Kidney glomerular epithelial cell (primary cell): Measurements from ENCODE around the gene GGCX.
A peak's percentile ranks its signal among the peaks of the same experiment; 100 is the strongest.
"Not testable (repeated sequence)": the region's sequence is repeated elsewhere in the genome, so short reads cannot be mapped to it uniquely, and the experiment has no call there.

Experiments
- DNase-seq: peaks from one replicate; lab custom pipeline; 2025; lab: John Stamatoyannopoulos, UW

GGCX gene

DNA sequence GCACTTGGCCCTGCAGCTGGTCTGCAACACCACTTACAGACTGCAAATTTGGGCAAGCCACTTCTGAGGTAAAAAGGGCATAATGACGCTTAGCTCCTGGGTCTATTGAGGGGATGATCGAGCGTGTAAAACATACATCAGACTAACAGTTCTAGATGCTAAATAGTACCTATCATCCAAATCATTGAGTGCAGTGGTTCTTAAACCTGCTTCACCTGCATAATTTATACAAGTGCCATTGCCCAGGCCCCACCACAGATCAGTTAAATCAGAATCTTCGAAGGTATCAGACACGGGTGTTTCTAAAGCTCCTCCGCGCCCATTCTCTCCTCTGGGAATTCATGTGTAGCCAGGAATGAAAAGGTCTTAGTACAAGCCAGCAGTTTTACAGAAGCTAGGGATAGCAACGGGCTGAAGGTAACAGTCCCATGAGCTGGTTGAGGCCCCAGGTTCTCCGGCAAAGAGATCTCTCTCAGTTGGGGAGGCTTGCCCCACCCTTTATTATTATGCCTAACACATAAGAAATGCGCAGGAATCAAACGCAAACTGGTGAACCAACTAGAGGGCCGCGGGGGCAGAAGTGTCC is 33.5 kb upstream of the GGCX start:
- no peak for DNase-seq

DNA sequence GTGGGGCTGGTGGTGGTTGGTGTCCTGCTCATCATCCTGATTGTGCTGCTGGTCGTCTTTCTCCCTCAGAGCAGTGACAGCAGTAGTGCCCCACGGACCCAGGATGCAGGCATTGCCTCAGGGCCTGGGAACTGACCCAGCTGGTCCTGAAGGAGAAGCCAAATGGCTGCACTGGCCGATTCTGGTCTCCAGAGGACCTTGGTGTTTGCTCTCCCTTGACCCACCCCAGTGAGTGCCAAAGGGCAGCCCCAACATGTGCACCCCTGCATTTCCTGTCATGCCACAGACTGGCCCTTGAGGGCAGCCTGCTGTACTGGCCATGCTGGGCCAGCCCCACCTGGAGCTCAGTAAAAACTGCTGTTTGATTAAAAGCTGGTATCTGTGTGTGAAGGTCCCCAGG is 31.7 kb upstream of the GGCX start:
- DNase-seq = no peak

DNA sequence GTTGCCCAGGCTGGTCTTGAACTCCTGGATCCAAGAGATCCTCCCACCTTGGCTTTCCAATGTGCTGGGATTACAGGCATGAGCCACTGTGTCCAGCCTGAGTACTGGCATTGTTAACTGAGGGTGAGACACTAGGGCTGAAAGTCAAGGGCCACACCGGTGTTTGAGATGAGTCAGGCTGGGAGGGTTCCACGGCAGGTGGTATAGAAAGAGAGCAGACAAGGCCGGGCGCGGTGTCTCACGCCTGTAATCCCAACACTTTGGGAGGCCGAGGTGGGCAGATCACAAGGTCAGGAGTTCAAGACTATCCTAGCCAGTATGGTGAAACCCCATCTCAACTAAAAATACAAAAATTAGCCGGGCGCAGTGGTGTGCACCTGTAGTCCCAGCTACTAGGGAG is 31.0 kb upstream of the GGCX start:
- not testable (repeated sequence) for DNase-seq

DNA sequence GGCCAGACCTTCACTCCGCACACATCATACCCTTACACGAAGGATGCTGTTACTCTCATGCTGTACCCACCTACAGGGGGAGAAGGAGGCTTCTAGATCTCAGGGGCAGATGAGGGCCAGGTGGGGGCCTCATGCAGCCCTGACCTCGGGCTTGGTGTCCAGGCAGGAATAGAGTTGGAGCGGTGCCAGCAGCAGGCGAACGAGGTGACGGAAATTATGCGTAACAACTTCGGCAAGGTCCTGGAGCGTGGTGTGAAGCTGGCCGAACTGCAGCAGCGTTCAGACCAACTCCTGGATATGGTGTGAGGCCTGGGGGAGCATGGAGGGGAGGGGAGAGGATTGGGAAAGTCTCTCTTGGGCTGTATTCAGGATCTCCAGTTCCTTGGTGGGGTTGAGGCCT is 30.3 kb upstream of the GGCX start:
- no peak for DNase-seq

DNA sequence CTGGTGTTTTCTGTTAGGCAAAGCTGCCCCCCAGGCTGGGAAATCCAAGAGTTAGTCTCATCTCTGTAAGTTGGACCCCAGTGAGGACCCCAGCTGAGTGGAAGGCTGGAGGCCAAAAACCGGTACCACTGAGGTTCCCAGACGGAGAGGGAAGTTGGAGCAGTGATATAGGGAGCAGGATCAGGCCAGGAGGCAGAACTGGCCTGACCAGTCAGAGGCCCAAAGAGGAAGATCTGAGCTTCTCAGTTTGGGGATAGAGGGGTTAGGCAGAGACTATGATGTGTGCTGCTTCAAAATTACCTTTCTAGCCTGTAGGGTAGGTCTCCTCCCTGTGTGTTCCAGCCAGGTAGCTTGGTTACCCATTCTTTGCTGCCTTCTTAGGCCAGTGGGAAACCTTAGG is 29.7 kb upstream of the GGCX start:
- DNase-seq = no peak

DNA sequence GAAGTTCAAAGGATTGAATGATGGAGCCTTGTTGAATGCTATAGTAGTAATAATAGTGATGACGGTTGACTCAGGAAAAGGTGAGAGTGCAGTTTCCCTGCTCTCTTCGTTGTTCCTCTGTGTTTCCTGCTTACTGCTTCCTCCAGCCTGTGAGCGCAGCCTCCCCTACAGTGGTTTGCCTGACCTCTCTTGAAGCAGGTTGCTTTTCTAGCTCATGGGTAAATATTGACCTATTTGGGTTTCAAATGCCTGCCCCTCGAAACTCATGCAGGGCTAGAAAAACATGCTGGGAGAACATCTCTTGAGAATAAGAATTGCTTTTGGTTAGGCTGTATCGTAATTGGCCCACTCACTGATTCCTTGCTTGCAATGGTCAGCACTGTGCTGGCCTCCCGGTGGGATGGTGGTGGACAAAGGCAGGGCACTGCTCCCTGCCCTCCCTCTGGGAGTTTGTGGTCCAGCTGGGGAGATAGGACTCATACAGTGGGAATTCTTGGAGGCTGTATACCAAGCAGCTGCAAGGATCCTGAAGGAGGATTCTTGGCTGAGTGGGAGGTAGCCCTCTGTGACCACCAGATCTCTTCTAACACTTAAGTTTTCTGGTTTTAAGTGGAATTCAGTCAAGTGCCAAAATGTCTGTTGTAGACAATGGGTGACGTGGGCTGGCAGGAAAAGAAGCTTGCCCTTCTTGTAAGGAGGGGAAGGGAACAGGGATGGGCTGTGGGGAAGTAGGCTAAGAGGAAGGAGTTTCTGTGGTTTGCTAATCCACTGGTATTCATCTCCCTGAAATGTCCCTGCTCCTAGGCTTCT is 28.9 kb upstream of the GGCX start:
- DNase-seq = peak; percentile 85

DNA sequence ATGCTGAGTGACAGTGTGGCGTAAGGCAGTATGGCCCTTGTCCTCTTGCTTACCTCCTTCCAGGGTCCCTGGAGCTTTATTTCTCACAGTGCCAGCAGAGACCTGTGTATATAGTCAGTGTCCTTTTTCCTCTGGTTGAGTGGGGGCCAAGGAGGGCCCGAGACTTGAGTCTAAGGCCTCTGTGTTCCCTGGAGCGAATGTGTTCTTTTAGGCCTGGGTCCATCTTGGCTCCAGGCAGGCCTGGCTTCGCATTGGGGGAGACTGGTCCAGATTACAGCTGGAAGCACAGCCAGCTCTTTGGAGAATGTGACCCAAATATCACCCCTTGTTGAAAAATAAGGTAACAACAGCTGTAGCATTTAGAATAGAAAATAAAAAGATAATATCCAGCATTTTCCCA is 27.9 kb upstream of the GGCX start:
- DNase-seq = no peak

DNA sequence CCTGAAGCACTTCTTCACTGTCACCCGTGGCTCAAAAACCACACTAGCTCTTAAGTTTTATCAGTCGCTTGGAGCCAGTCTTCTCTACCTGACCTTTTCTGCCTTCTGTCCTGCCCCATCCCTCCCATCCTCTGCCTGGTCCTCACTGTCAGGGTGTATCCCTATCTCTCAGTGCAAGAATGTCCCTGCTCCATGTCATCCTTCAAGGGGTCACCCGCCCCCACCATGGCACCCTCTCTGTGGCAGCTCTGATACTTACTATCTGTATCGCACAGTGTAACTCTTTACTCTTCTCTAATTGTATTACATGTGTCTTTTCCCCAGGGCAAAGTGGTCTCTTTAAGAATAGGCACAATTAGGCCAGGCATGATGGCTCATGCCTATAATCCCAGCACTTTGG is 27.4 kb upstream of the GGCX start:
- no peak for DNase-seq

DNA sequence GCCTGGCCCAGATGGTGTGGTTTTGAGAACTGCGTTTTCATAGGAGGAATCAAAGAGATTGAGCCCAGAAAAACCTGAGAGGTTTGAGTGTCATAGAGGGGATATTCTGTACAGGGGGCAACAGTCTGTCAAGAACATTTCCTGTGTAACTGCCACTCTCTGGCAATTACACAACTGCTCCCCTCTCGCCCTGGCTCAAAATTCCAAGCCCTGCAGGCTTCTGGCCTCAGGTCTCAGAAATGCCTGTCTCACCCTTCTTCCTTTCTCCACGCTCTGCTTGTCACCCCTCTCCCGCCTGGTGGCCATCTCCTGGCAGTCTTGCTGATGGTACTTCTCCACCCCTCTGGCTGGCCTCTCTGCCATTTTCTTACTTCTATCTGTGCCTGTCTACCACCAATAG is 26.9 kb upstream of the GGCX start:
- DNase-seq = no peak

DNA sequence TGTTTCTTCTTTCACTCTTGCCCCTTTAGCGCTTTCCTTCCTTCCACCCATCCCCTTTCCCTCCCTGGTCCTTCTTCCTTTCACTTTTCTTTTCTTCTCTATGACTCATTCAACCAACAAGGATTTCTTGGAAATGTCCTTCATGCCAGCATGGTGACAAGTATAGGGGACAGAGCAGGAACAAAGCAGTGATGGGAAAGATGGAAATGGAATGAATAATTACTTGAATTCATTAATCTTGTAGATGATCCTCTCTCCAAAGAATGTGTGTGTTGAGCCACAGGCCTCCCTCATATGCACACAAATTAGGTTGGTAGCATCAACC is 24.4 kb upstream of the GGCX start:
- DNase-seq = peak; percentile 57

DNA sequence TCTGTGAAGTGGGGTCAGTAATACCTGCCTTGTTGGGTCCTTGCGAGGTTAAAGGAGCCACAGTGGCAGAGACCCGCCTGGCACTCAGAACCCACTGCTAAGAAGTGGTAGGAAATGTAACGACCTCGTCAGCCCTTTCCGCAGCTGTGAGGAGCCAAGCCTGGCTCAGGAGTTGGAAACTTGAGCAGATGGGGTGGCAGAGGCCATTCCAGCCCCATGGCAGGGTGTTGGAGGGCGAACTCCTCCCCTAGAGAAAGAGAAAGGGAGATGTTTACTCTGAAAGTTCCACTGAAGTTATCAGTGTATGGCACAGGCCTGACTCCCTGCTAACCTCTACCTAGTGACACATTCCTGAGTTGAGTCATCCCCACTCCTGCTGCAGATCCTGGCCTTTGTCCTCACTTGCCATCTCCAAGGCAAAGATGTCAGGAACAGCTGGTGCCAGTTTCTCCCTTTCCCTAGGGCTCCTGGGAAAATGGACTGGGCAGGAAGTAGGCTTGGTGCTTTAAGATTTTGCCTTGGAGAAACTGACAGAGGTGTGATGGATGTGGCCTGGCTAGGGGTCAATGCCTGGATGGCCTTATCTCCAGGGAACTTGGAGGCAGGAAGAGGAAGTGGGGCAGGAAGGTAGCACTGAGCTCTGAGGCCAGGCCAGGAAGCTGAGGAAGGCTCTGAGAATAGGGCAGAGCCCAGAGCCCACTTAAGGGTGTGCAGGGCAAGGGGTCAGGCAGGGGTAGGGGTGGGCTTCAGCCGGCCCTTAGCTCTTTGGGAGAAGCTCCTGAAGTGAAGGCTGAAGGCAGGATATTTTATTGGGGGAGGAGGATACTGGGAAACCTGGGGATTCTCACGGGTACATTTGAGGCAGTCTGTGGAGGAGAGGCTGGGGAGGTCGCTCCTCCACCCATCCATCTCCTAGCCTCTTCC is 23.8 kb upstream of the GGCX start:
- DNase-seq = peak; percentile 61

DNA sequence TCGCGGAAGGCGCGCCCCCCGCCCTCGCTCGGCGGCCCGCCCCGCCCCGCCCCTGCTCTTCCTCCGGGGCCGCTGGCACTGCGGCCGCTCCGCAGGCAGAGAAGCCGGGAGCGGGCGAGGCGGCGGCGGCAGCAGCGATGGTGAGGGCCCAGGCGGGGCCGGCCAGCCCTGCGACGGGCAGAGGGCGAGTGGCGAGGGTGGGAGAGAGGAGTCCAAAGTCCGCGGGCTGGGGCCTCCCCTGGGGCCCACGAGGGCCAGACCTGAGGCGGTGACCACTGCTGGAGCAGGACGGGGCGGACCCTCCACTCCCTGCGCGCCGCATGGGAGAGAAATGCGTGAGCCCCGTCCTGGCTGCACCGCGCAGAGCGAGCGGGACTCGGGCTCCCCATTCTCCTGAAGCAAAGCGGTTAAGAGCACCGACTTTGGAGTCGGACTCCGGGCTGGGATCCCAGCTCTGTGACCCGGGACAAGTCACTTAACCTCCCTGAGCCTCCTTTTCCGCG is 23.1 kb upstream of the GGCX start, which contains the start of gene VAMP5:
TSS of gene VAMP5 (plus strand) at position 78 of the 503 bp plus-strand sequence. CDS start at position 138, 60 bp downstream.
- DNase-seq = no peak

DNA sequence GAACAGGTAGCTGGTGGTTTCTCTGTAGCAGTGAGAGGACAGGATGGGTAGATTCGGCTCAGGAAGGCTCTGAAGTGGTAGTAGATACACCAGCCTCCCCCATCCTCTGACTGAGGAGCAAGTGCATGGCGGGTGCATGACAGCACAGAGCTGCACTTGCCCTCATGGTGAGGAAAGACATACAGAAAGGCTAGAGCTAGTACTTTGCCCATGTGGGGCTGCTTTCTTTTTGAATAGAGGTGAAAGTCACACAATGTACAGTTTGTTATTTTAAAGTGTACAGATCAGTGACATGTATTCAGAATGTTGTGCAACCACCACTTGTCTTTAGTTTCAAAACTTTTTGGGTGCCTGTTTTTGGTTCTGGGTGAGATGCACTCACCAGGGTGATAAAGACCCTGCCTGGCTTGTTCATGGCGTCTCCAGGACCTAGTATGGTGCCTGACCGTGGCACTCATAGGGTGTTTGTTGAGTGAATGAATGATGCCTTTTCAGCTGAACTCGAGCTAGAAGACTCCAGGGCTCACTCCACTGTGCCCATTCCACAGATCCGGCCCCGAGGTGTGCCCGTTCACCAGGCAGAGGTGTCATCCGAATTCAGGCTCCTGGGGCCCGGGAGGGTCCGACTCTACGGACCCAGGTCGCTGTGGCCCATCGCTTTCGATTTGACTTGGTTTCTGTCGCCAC is 22.5 kb upstream of the GGCX start:
- DNase-seq = no peak

DNA sequence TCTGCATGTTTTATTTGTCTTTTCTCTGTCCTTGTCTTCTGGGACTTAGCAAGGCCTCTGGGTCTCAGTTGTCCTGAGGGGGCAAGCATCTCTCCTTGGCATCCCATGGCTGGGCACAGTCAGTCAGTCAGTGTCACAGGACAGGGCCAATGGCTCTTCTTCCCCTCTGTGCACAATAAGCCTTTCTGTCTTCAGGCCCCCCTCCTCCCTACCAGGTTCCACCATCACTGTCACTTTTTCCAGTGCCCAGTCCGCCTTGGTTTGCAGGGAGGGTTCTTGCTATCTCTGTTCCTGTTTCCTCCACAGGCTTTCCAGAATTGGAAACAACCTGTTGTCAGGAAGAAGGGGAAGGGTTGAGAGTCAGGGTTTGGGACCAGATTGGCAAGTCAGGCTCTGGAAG is 21.2 kb upstream of the GGCX start:
- no peak for DNase-seq

DNA sequence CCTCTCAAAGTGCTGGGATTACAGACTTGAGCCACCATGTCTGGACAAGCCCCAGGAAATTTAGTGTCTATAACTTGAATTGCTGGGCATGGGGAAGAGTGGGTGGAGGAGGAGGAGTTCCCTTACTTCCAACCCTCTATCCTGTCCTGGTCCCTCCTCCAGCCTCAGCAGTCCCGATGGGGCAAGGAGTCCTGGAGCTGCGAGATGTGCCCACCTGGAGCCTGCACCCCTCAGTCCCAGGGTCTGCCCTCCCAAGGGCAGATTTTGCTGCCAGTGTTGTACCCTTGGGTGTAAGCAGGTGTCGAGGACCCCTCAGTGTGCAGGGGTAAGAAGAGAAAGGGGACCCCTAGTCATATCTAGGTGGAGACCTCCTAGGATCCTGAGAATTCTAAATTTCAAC is 18.9 kb upstream of the GGCX start:
- no peak for DNase-seq

DNA sequence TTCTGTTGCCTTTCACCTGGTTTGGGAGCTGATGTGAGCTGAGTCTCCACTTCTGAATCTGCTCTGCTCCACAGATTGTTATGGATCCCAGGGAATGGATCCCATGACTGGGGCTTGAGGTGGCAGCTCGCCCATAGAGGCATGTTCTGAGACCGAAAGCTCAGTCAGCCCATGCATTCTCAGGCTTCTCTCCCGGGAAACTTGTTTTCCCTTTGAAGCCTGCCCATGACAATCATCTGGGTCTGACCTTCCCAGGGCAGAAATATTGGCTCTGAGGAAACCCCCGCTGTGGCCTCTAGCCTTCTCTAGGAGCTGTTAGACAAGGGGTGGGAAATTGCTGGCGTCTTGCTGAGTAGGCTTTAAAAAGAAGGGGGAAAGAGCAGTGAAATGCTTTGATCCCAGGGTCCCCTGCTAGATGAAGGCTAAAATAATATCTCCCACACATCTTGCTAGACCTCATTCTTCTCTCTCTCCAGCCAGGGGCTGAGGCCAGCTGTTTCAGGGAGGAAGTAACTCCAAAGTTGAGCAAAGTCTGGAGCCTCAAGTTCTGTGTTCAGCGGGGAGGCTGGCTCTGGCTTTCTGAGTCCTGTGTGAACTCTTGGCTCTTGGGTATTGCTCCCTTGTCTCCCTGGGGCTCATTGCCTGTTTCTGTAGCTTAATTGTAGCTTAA is 18.1 kb upstream of the GGCX start:
- DNase-seq = no peak

DNA sequence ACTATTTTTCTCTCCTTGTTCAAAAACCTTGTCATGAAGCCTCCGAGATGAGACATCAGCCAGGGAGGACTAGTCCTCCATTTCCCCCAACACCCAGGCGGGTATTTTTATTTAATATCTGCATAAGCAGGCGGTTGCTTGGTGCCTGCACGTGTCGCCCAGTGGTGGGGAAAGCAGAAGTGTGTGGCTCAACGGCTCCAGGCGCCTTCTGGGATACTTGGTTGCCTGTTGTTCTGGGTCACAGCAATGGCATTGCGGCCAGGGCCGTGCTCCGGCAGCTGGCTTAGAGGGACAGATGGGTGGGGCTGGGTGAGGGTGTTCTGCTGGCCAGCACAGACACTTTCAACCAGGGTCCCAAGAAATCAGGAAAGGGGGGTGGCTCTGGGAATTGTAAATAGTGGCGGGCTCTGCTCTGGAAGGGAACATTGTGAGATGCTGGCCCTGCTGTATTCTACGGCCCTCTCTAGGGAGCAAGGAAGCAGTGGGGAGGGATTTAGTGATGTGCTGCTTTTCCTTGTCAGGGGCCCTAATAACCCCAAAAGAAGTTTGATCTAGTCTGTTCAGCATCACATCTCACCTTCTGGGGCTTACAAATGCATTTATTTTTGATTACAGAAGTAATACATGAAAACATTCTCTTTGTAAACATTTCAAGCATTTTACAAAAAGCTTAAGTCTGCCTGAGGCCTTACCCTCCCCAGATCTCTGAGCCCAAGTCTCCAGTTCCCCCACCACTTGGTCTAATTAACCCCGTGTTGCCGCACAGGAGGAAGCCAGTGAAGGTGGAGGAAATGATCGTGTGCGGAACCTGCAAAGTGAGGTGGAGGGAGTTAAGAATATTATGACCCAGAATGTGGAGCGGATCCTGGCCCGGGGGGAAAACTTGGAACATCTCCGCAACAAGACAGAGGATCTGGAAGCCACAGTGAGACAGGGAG is 17.2 kb upstream of the GGCX start:
- DNase-seq = no peak

DNA sequence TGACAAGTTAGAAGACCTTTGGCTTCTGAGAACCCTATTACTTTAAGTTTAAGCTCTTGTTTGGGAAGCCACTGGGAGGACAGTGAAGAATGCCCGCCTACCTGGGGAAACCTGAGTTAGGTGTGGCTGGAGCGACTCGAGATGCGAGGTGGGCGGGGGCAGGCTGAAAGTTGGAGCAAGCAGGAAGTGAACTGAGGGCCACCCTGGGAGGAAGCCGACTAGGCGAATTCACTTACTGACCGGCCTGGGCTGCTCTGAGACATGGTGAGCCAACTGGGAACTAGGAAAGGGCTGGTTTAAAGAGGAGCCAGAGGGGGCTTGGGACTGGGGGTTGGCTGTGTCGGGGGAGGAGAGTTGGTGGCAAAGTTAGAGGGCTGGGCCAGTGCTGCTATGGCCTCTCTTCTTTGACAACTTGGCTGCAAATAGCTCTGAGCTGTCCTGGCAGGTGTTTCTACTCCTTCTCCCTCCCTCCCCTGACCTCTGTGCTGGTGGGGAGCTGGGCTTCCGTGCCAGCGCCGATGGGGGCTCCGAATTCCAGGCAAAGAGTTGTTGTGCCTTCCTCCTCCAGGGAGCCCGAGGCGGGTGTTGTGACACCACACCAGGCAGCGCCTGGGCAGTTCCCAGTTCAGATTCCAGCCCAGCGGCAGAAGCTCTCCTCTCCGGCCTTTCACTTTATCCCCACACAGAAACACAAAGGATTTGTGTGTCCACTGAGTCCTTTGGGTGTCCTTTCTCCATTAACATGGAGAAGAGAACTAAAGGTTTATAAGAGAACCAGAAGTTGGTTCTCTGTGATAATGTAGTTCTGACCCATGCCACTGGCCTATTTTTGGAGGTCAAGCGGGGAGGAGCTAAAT is 16.3 kb upstream of the GGCX start, which contains the start of gene VAMP8:
TSS of gene VAMP8 (plus strand) at position 201 of the 857 bp plus-strand sequence. CDS start at position 262, 61 bp downstream.
- peak; percentile 48 for DNase-seq

DNA sequence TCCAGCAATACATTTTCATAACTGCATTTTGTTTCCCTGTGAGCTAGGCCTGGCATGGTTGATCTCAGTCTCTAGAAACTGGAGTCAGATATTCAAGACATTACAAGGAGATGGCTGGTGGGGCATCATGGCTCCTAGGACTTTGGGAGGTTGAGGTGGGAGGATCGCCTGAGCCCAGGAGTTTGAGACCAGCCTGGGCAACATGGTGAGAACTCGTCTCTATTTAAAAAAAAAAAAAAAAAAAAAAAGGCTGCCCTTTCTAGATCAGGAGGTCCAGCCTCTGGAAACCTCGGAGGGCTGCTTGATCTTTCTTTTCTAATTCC is 15.7 kb upstream of the GGCX start:
- DNase-seq = no peak
